RWPE2 (cell line): ENCODE data around the gene SLC35F4.
"Not testable (repeated sequence)": the region's sequence is repeated elsewhere in the genome, so short reads cannot be mapped to it uniquely, and the experiment has no call there.

ENCODE experiments used
- ATAC-seq: fragments of 200-7000 bp; cut with Tn5 transposase; 3 replicates; pipeline ENCODE4 v1.9.1; 2021; ENCODE audit warnings: low read depth
- DNase-seq: peaks from one replicate; pipeline ENCODE4 v3.0.0-alpha.2; 2020; ENCODE audit warnings: low spot score
- H3K27ac ChIP-seq: fragments of 450-650 bp; 2 replicates; pipeline ENCODE4 v1.5.1; 2017; ENCODE audit warnings: mild to moderate bottlenecking; ENCODE audit not compliant: poor library complexity, severe bottlenecking
- H3K27me3 ChIP-seq: fragments of 250-450 bp; sonication (Bioruptor Pico); 2 replicates; pipeline ENCODE4 v1.5.1; 2021; ENCODE audit warnings: mild to moderate bottlenecking, moderate library complexity; ENCODE audit not compliant: insufficient read depth, poor library complexity, severe bottlenecking
- H3K36me3 ChIP-seq: fragments of 250-450 bp; sonication (Bioruptor Pico); 2 replicates; pipeline ENCODE4 v1.5.1; 2020; ENCODE audit warnings: low read depth, mild to moderate bottlenecking, moderate library complexity
- H3K4me1 ChIP-seq: fragments of 250-450 bp; sonication (Bioruptor Pico); 2 replicates; pipeline ENCODE4 v1.5.1; 2021; ENCODE audit warnings: mild to moderate bottlenecking, moderate library complexity; ENCODE audit not compliant: insufficient read depth, poor library complexity, severe bottlenecking
- H3K4me3 ChIP-seq: fragments of 250-450 bp; sonication (Bioruptor Pico); 2 replicates; pipeline ENCODE4 v1.5.1; 2021; ENCODE audit warnings: mild to moderate bottlenecking, moderate library complexity; ENCODE audit not compliant: severe bottlenecking
- H3K9me3 ChIP-seq: fragments of 250-450 bp; sonication (Bioruptor Pico); 2 replicates; pipeline ENCODE4 v1.5.1; 2021; ENCODE audit warnings: mild to moderate bottlenecking, moderate library complexity; ENCODE audit not compliant: severe bottlenecking
- TF ChIP-seq, protein P1 (sequence below): fragments of 450-650 bp; IDR thresholded peaks from one replicate; pipeline ENCODE4 v1.5.1; 2017; ENCODE audit warnings: mild to moderate bottlenecking, moderate library complexity; ENCODE audit not compliant: poor library complexity, severe bottlenecking

SLC35F4 gene

DNA sequence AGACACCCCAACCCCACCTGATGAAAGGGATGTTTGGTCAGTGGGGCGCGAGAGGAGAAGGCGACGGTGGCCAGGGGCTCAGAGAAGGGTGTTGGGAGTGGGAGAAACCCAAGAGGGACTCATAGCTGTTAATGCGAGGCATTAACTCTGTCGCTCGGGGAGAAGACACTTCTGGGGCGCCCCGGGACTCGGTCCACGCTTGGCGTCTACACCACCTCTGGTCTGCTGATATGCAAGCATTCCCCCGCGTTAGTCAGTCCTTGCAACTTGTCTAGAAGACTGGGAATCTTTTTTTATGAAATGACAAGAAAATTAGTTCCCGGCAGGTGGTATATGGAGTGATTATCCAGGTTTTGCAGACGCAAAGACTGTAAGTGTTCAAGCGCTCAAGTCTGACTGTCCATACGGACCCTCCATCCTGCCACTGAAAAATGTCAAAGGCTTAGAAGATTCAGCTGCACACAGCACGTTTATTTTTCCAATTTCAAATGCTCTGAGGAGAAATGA, 360 bp upstream of the SLC35F4 start:
- Histone ChIP-seq H3K4me3 (no peak overlapping the region), H3K4me1 (no peaks in the 10 kb centered on the region), H3K9me3 (no peaks in the 10 kb centered on the region), H3K36me3 (no peaks in the 10 kb centered on the region), H3K27me3 (peaks cover 59% of the 10 kb centered on the region), H3K27ac (no peak overlapping the region)
- DNase-seq, result no peak
- ATAC-seq, result no peak
- TF ChIP-seq, protein P1, sequence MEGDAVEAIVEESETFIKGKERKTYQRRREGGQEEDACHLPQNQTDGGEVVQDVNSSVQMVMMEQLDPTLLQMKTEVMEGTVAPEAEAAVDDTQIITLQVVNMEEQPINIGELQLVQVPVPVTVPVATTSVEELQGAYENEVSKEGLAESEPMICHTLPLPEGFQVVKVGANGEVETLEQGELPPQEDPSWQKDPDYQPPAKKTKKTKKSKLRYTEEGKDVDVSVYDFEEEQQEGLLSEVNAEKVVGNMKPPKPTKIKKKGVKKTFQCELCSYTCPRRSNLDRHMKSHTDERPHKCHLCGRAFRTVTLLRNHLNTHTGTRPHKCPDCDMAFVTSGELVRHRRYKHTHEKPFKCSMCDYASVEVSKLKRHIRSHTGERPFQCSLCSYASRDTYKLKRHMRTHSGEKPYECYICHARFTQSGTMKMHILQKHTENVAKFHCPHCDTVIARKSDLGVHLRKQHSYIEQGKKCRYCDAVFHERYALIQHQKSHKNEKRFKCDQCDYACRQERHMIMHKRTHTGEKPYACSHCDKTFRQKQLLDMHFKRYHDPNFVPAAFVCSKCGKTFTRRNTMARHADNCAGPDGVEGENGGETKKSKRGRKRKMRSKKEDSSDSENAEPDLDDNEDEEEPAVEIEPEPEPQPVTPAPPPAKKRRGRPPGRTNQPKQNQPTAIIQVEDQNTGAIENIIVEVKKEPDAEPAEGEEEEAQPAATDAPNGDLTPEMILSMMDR, result no peak

DNA sequence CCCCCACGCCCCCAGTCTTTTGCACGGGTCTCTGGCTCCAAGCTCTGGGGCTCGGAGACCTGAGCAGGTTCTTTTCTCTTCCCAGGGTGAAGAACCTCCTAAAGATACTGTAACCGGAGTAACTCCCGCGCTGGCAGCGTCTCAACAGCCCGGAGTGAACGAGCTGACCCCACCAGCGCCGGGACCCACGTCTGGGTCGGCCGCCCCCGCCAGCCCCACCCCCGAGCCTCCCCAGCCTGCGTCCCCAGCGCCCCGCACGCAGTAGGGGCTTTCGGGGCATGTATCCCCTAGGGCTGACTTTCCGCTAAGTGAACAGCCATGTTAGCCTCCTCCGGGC, 858 bp downstream of the SLC35F4 start:
- no peak for ATAC-seq
- Histone ChIP-seq H3K4me1 (no peaks in the 10 kb centered on the region), H3K27ac (no peak overlapping the region), H3K36me3 (no peaks in the 10 kb centered on the region), H3K4me3 (no peak overlapping the region), H3K27me3 (peaks cover 65% of the 10 kb centered on the region), H3K9me3 (no peaks in the 10 kb centered on the region)
- no peak for DNase-seq
- TF ChIP-seq, protein P1, result no peak

DNA sequence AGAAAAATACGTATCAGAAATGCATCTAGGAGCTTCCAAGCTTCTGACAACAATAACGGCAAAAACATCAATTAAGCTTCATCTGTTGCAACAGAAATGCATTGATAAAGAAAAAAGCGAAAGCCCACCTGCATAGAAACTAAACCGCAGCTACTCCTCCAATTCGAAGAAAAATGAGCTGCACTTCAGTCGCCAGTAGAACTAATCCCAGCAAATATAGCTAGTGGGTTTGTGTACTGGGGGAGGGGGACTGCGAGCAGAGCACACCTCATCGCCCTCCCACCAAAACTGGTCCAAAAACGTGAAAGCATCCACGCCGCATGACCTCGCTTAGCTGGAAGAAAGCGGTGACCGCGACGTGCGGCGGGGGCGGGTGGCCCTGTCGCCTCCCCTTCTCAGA, 1.2 kb downstream of the SLC35F4 start:
- H3K36me3 ChIP-seq, result no peaks in the 10 kb centered on the region
- H3K27ac ChIP-seq, result no peak overlapping the region
- TF ChIP-seq, protein P1, result no peak
- H3K9me3 ChIP-seq, result no peaks in the 10 kb centered on the region
- peaks cover 65% of the 10 kb centered on the region for H3K27me3 ChIP-seq
- H3K4me1 ChIP-seq, result no peaks in the 10 kb centered on the region
- no peak overlapping the region for H3K4me3 ChIP-seq
- DNase-seq, result no peak
- ATAC-seq, result no peak

DNA sequence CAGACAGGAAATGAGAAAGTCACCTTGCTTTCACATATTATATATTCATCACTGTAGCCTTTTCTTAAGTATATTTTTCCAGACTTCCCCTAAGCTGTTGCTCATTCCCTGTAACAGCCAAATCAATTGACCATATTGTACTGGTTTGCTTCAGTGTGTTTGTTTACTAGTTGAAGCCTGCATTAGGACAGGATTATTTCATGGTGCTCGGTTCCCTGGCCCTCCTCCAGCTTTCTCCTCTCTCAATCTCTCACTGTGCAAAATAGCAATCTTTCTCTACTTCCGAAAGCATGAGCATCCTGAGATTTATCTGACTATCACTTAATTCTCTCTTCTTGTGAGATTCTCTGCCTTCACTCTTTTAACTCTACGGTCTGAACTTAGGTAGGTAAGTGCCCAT, 2.4 kb downstream of the SLC35F4 start:
- DNase-seq, result no peak
- TF ChIP-seq, protein P1, result no peak
- Histone ChIP-seq H3K36me3 (no peaks in the 10 kb centered on the region), H3K4me1 (no peaks in the 10 kb centered on the region), H3K27me3 (peaks cover 65% of the 10 kb centered on the region), H3K4me3 (no peak overlapping the region), H3K9me3 (no peaks in the 10 kb centered on the region), H3K27ac (no peak overlapping the region)
- no peak for ATAC-seq

DNA sequence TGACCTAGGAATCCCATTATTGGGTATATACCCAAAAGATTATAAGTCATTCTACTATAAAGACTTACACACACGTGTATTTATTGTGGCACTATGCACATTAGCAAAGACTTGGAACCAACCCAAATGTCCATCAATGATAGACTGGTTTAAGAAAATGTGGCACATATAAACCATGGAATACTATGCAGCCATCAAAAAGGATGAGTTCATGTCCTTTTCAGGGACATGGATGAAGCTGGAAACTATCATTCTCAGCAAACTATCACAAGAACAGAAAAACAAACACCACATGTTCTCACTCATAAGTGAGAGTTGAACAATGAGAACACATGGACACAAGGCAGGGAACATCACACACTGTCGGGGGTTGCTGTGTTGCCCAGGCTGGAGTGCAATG, 10.2 kb downstream of the SLC35F4 start:
- ATAC-seq, H3K4me3 ChIP-seq, H3K4me1 ChIP-seq, H3K27ac ChIP-seq, H3K36me3 ChIP-seq, H3K9me3 ChIP-seq, DNase-seq: not testable (repeated sequence)
- peaks cover 11% of the 10 kb centered on the region for H3K27me3 ChIP-seq

DNA sequence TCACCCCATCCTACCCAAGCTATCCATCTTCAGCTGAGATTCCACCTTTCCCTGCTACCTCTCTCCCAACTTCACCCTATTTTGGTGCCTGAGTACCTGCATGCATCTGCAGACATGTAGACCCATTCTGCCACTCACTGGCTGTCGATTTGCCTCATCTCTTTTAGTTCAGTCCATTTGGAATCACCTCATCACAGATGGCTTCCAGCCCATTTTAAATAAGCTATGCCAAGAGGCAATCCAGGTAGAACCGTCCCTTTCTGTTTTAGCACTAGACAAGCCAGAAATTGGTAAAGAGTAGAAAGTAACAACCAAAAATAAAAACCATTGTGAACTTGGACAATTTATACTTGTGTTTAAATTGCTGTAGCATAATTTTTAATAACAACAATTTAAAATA, 11.3 kb downstream of the SLC35F4 start:
- TF ChIP-seq, protein P1, result no peak
- no peaks in the 10 kb centered on the region for H3K9me3 ChIP-seq
- peaks cover 6% of the 10 kb centered on the region for H3K27me3 ChIP-seq
- H3K4me1 ChIP-seq, result no peaks in the 10 kb centered on the region
- no peak overlapping the region for H3K4me3 ChIP-seq
- ATAC-seq (no peak), DNase-seq (no peak)
- no peak overlapping the region for H3K27ac ChIP-seq
- no peaks in the 10 kb centered on the region for H3K36me3 ChIP-seq
